IPS-20b (cell line): ENCODE data around the gene SUMO3.

ENCODE experiments used
- H3K27ac ChIP-seq: one replicate; pipeline ENCODE4 v1.5.1; 2013; ENCODE audit warnings: low read length
- H3K27me3 ChIP-seq: 2 replicates; pipeline ENCODE4 v1.6.1; 2013; ENCODE audit warnings: mild to moderate bottlenecking, low read length, inconsistent platforms; ENCODE audit not compliant: insufficient read depth
- H3K36me3 ChIP-seq: 2 replicates; pipeline ENCODE4 v1.6.1; 2013; ENCODE audit warnings: low read depth, mild to moderate bottlenecking, inconsistent platforms, low read length, moderate library complexity; ENCODE audit not compliant: insufficient read depth
- H3K4me1 ChIP-seq: 2 replicates; pipeline ENCODE4 v1.6.1; 2013; ENCODE audit warnings: mild to moderate bottlenecking, control low read depth, inconsistent platforms, low read length, moderate library complexity; ENCODE audit not compliant: insufficient read depth
- H3K4me3 ChIP-seq: 2 replicates; pipeline ENCODE4 v1.5.1; 2013; ENCODE audit warnings: mild to moderate bottlenecking, low read length, inconsistent platforms
- H3K9ac ChIP-seq: 2 replicates; pipeline ENCODE4 v1.6.1; 2013; ENCODE audit warnings: low read depth, mild to moderate bottlenecking, inconsistent platforms, low read length, moderate library complexity
- H3K9me3 ChIP-seq: 2 replicates; pipeline ENCODE4 v1.6.1; 2013; ENCODE audit warnings: mild to moderate bottlenecking, low read depth, low read length, inconsistent platforms; ENCODE audit not compliant: insufficient read depth

Gene SUMO3

GRCh38 chr21:44854664-44855446 lies 37.0 kb upstream of the SUMO3 start:
- Histone ChIP-seq H3K36me3 (peaks cover 89% of the 10 kb centered on the region), H3K27ac (no peak overlapping the region), H3K27me3 (no peaks in the 10 kb centered on the region), H3K9me3 (no peaks in the 10 kb centered on the region), H3K4me3 (no peak overlapping the region), H3K9ac (no peak overlapping the region), H3K4me1 (no peaks in the 10 kb centered on the region)

- Histone ChIP-seq H3K36me3 (peaks cover 89% of the 10 kb centered on the region), H3K27ac (no peak overlapping the region), H3K9ac (no peak overlapping the region), H3K27me3 (no peaks in the 10 kb centered on the region), H3K4me3 (no peak overlapping the region), H3K4me1 (no peaks in the 10 kb centered on the region), H3K9me3 (no peaks in the 10 kb centered on the region)
Measured at GRCh38 chr21:44854391-44854663, 36.5 kb upstream of the SUMO3 start.

- no peaks in the 10 kb centered on the region for H3K27me3 ChIP-seq
- peaks cover 86% of the 10 kb centered on the region for H3K36me3 ChIP-seq
- H3K4me1 ChIP-seq = no peaks in the 10 kb centered on the region
- no peak overlapping the region for H3K9ac ChIP-seq
- H3K4me3 ChIP-seq = no peak overlapping the region
- H3K27ac ChIP-seq = no peak overlapping the region
- no peaks in the 10 kb centered on the region for H3K9me3 ChIP-seq
Measured at GRCh38 chr21:44853601-44854390, 35.9 kb upstream of the SUMO3 start.

GRCh38 chr21:44850905-44851657 lies 33.2 kb upstream of the SUMO3 start:
- no peak overlapping the region for H3K27ac ChIP-seq
- H3K27me3 ChIP-seq = no peaks in the 10 kb centered on the region
- no peak overlapping the region for H3K4me3 ChIP-seq
- 0 out of 2 replicates have a peak, but pooled peaks cover 2% of the 10 kb centered on the region for H3K4me1 ChIP-seq
- no peak overlapping the region for H3K9ac ChIP-seq
- no peaks in the 10 kb centered on the region for H3K9me3 ChIP-seq
- H3K36me3 ChIP-seq = peaks cover 61% of the 10 kb centered on the region

- Histone ChIP-seq H3K4me1 (peaks cover 2% of the 10 kb centered on the region; the same call in 1 of the 2 replicates), H3K36me3 (peaks cover 53% of the 10 kb centered on the region), H3K4me3 (no peak overlapping the region), H3K9me3 (no peaks in the 10 kb centered on the region), H3K27me3 (no peaks in the 10 kb centered on the region), H3K9ac (no peak overlapping the region), H3K27ac (no peak overlapping the region)
Measured at GRCh38 chr21:44850208-44850800, 32.4 kb upstream of the SUMO3 start.

- Histone ChIP-seq H3K27ac (no peak overlapping the region), H3K9ac (no peak overlapping the region), H3K27me3 (no peaks in the 10 kb centered on the region), H3K9me3 (no peaks in the 10 kb centered on the region), H3K4me3 (no peak overlapping the region), H3K4me1 (peaks cover 2% of the 10 kb centered on the region; the same call in 1 of the 2 replicates), H3K36me3 (peaks cover 47% of the 10 kb centered on the region)
Measured at GRCh38 chr21:44849616-44850130, 31.8 kb upstream of the SUMO3 start.

DNA sequence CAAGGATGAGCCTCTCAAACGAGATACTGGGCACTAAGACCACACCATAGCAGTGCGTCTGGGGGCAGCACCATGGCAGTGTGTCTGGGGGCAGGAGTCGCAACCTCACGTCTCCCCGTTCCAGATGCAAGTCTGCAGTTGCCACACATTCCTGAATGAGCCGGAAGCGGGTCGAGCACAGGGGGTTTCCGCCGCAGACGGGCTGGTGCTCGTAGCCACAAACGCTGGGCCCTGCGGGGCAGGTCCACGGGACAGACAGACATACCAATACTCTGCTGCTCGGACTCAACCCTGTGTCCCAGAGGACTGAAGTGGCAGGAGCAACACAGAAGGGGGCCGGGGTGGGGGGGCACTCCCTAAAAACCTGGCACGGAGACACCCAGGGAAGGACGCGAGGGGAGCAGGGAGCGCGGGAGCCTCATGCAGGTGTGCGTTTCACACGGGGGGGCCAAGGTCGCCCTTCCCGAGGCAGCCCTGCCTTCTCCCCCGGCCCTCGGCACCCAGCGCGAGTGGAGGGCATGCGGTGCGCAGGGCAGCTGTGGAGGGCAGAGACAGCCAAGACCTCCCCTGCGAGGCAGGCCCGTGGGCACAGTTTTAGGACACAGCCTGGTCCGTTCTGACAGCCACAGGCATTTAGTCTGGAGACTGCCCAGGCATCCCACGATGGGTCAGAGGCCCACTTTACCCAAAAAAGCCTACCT lies 31.1 kb upstream of the SUMO3 start:
- peaks cover 40% of the 10 kb centered on the region for H3K36me3 ChIP-seq
- H3K9ac ChIP-seq = no peak overlapping the region
- no peaks in the 10 kb centered on the region for H3K9me3 ChIP-seq
- H3K27ac ChIP-seq = no peak overlapping the region
- peaks cover 2% of the 10 kb centered on the region; the same call in 1 of the 2 replicates for H3K4me1 ChIP-seq
- no peaks in the 10 kb centered on the region for H3K27me3 ChIP-seq
- H3K4me3 ChIP-seq = no peak overlapping the region

DNA sequence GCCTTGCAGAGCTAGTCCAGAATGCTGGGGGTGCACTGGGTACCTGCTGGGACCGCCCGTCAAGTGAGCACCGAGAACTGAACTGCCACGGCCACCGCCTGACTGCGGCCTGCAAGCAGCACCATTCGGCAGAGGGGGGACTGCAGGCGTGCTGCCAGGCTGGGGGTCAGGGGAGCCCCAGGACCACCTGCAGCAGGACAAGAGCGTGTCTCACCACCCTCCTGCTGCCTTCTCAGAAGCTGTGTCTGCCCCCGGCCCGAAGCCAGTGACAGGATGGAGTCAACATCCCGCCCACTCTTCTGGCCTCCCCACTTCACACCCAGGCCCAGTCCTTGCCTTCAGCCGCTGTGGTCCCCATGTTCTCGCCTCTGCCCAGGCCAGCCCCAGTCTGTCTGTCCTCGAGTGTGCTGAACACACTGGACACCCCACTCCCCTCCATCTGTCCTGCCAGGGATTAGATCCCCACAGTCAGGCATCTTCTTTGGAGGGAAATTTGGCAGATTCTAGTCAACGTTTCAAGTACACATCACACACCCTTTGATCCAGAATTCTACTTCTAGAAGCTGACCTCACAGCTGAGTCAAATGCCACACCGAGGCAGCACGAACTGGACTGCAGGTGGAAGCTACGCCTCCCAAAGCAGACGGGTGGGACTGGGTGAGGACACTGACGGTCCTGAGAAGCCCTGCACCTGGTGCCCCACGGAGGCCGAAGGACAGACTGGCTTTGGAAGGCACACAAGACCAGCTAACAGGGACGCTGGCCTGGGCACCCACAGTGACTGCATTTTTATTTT lies 29.6 kb upstream of the SUMO3 start:
- Histone ChIP-seq H3K9me3 (no peaks in the 10 kb centered on the region), H3K4me3 (no peak overlapping the region), H3K27me3 (no peaks in the 10 kb centered on the region), H3K36me3 (peaks cover 31% of the 10 kb centered on the region), H3K4me1 (peaks cover 2% of the 10 kb centered on the region; the same call in 1 of the 2 replicates), H3K27ac (no peak overlapping the region), H3K9ac (no peak overlapping the region)

GRCh38 chr21:44846485-44847260 lies 28.8 kb upstream of the SUMO3 start:
- peaks cover 26% of the 10 kb centered on the region for H3K36me3 ChIP-seq
- H3K27ac ChIP-seq = no peak overlapping the region
- H3K4me1 ChIP-seq = peaks cover 2% of the 10 kb centered on the region; the same call in 1 of the 2 replicates
- no peak overlapping the region for H3K9ac ChIP-seq
- H3K9me3 ChIP-seq = no peaks in the 10 kb centered on the region
- H3K27me3 ChIP-seq = no peaks in the 10 kb centered on the region
- peak overlapping the region; percentile 45; the same call in 1 of the 2 replicates for H3K4me3 ChIP-seq

DNA sequence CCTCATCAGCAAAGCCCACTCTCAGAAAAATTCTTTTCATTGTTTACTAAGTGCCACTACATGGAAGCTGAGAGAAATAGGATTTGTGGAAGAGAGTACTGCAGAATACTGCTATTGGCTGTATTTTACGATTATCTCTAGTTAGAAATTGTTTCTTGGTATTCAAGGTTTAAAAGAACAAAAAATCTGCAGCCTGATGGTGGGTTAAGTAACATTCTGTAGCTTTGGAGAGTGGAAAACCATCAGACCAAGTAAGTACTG lies 28.3 kb upstream of the SUMO3 start:
- Histone ChIP-seq H3K9ac (no peak overlapping the region), H3K27ac (no peak overlapping the region), H3K27me3 (no peaks in the 10 kb centered on the region), H3K4me3 (peak overlapping the region; percentile 45), H3K9me3 (no peaks in the 10 kb centered on the region), H3K4me1 (peaks cover 2% of the 10 kb centered on the region; the same call in 1 of the 2 replicates), H3K36me3 (peaks cover 21% of the 10 kb centered on the region)
